Occipital lobe (tissue), 2 donors: ENCODE data around the gene ARSG. TPM values are rescaled to one million over a fixed set of nuclear protein-coding genes. Genes with fewer than 3 reads are reported as not detected.
"Not testable (repeated sequence)": the region's sequence is repeated elsewhere in the genome, so short reads cannot be mapped to it uniquely, and the experiment has no call there.

Experiments used
- DNase-seq: peaks from one replicate; lab custom pipeline; 2025; lab: John Stamatoyannopoulos, UW
- total RNA-seq: library from RNA; depleted of rRNA; stranded (reverse); fragments of >200 nt; gene quantifications from one replicate; pipeline ENCODE4 v1.2.3, GENCODE V29; 2014

Gene ARSG
- total RNA-seq, 1 donor from 2014 or later = 4.4 TPM

DNA sequence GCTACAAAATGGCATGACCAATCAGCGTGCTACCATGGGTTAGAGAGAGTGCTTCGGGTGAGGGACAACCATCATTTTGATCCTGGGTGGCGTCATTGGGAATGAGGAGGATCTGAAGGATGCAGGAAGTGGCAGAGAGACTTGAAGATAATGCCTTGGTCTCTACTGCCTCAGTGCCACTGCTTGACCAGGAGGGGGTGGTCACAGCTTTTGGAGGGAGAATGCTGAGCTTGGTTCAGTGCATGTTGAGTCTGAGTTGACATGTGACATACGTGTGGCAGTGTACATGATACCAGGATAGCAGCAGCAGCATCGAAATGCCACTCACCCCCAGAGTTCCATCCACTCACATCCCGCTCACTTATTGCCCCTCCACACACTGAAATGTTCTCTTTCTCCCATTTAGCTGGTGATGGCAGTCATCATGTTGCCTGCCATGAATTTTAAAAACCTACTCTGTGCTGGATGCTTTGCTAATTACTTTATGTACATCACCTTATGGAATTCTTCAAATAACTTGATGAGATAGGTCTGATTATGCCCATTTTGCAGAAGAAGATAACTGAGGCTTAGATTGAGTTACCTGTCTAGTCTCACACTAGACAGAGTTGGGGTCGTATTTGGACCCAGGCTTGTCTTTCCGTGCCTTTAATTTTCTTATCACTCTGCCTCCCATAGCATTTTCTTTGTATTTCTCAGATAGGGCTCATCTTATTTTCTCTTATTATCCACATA, 36.7 kb downstream of the ARSG start:
- no peak for DNase-seq

DNA sequence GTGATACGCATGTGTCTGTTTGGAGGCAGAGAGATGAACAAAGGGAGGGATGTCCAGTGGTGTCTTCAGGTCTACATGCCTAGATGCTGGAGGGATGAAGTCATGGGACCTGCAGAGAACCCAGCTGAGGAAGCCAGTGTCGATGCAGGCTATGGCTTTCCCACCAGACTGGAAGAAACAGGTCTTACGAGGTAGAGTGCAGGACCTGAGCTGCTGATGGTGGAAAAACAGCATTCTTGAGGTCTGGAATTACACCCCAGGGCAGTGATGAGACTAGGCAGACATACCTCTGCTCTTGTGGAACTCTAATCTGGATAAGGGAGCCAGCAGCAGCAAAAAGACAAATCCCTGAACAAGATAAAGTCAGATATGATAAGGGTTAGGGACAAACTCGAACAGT, 37.4 kb downstream of the ARSG start:
- DNase-seq = no peak

DNA sequence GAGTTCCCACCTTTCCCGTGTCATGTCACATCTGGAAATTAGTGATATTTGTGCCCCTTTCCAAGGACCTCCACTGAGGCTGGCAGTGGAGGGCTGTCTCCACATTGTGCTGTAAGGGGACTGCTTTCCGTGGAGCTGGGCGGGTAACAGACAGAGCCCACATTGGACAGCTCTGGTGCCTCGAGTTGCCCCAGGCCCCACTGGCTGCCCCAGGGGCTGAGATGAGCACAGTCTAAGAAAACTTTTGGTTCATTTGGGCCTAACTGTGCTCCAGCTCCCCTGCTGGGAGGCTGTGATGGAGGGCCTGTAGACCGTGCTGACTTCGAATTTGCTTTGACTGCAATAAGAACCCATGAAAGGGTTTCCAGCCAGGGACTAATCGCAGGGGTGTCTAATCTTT, 38.0 kb downstream of the ARSG start:
- no peak for DNase-seq

DNA sequence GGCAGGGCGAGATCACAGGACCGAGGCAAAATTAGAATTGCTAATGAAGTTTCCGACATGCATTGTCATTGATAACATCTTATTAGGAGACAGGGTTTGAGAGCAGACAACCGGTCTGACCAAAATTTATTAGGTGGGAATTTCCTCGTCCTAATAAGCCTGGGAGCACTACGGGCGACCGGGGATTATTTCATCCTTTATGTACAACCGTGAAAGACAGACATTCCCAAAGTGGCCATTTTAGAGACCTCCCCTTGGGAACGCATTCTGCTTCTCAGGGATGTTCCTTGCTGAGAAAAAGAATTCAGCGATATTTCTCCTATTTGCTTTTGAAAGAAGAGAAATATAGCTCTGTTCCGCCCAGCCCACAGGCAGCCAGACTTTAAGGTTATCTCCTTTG, 40.6 kb downstream of the ARSG start:
- DNase-seq = not testable (repeated sequence)

DNA sequence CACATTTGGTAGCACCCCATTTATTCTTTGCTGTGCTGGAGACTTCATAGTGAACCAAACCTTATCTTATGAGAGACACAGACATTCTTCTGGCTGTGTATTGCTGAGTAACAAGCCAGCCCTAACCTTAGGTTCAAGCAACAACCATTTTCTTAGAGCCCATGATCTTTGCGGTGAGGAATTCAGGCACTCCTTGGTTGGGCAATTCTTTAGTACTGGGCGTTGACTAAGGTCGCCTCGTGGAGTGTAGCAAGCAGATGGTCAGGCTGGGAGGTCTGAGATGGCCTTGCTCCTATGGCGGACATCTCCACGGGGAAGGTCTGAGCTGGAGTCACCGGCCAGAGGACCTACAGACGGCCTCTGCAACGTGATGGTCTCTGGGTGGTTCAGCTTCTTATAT, 43.1 kb downstream of the ARSG start:
- no peak for DNase-seq

DNA sequence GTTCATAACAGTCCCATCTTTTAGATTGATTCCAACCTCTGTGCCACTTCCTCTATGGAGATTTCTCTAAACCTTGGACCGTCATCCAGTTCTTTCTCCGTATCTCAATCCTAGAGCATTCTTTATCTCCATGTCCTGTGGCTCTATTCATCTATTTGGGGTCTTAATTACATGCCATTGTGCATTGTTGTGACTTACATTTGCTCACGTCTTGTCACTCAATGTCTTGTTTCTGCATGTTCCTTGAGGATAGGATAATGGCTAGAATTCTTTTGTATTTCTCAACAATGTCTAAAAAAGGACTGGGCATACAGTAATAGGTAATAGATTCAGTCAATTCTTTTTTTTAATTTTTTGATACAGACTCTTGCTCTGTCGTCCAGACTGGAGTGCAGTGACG, 50.2 kb downstream of the ARSG start:
- no peak for DNase-seq

DNA sequence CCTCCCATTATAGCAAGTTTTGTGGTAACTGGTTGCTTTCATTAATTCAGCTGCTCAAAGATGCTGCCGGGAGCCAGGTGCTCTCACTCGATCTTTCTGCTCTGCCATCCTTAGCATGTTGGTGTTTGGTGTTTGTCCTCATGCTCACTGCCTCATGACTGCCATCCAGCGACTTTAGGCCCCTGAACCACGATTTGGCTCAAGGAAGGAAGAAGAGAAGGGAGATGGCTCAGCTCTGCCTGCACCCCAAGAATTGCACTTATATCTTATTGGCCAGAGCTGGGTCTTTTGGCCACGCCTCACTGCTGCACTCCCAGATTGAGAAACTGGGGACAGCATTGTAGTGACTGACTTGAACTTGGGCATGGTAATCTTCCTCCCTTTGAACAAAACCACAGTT, 52.7 kb downstream of the ARSG start:
- no peak for DNase-seq

DNA sequence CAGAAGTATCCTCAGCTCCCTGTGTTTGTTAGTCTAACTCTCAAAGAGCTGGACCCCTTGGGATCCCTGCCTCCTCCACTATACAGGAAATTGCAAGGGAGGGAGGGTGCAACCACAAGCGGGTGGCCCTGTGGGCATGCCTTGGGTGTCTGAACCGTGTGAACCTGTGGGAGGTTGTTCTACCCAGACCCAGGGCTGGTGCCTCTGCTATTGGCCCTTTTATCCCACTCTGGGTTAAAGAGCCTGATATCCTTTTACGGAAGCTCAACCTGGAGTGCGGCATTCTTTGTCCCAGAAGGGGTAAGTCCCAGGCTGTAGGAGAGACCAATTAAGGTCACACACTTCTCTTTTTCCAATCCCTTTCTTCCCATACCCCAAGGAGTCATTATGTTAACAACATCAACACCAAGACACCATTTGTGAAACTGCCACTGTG, 53.4 kb downstream of the ARSG start:
- no peak for DNase-seq

DNA sequence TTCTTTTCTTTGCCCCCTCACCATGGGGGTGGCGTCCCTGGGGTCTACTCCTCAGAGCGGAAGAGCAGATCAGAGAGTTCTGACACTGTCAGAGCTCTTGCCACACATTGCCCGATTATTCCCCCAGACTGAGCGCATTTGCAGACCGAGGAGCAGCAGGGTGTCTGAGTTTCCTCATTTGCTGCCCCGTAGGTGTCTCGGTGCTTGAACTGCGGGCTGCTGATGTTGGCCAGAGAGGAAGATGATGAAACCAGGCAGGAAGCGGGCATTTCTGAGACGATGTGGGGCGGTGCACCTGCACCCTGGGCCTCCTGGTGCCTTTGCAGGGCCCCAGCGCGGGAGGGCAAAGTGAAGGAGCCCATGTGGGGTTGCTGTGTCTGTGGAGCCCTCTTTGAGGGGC, 55.2 kb downstream of the ARSG start:
- DNase-seq = no peak

DNA sequence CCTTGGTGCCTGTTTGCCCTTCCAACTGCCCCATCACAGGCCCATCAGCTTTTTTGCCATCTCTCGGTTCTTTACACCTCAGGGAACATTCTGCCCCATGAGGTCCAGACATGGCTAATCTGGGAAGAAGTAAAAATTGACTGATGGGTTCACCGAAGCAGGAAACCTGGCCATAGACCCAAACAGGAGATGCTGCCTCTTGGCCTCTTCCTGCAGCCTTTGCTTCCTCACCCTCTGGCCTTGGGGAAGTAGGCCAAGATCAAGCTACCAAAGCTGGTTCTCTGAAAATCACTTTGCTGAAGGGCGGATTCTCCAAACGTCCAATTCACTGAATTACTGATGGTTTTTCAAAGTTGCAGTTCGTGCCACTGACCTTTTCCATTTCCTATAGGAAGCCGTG, 56.1 kb downstream of the ARSG start:
- no peak for DNase-seq

DNA sequence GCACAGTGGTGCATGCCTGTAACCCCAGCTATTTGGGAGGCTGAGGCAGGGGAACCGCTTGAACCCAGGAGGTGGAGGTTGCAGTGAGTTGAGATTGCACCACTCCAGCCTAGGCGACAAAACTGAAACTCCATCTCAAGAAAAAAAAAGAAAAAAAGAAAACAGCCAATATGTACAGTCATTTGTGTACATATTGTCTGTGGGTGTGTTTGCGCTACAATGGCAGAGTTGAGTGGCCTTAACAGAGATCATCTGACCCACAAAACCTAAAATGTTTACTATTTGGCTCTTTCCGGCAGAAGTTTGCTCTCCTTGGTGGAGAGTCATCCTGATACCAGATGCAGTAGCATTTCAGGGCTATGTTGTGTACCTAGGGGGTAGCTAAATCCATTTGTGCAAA, 57.9 kb downstream of the ARSG start:
- DNase-seq = no peak

DNA sequence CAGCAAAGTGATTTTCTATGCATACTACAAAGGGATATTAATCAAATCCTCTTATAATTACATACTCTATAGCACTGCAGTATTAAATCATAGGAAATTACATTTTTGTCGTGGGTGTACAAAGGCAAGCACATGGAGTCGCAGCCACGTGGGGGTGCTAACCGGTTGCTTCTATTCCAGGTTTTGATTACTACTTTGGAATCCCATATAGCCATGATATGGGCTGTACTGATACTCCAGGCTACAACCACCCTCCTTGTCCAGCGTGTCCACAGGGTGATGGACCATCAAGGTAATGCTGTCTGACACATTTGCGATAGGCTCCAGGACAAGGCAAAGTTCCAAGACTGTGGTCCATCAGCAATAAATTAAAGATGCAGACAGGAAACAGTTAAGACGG, 60.1 kb downstream of the ARSG start:
- no peak for DNase-seq

DNA sequence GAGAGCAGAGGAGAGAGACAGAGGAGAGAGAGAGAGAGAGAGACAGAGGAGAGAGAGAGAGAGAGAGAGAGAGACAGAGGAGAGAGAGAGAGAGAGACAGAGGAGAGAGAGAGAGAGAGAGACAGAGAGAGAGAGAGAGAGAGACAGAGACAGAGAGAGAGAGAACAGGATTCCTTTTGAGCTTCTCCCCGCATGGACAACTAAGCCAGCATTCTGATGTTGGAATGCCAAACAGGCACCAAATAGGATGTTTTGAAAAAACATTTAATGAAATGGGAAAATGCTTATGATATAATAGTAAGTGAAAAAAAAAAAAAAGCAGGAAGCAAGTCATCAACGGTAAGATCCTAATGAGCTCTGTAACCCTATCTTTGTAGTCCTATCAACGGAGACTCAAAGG, 60.7 kb downstream of the ARSG start:
- DNase-seq = no peak

DNA sequence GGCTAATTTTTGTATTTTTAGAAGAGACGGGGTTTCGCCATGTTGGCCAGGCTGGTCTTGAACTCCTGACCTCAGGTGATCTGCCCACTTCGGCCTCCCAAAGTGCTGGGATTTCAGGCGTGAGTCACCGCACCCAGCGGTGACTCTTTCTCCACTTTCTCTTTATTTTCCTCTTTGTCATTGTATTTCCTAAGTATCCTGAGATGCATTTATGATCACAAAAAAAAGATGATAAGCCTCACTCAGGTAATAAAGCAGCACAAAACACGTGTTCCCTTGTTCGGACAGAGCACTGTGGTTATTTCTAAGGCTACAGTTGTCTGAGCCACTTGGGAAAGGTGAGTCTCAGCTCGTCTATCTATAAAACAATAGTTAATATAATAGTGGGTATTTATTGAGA, 61.4 kb downstream of the ARSG start:
- DNase-seq = not testable (repeated sequence)

DNA sequence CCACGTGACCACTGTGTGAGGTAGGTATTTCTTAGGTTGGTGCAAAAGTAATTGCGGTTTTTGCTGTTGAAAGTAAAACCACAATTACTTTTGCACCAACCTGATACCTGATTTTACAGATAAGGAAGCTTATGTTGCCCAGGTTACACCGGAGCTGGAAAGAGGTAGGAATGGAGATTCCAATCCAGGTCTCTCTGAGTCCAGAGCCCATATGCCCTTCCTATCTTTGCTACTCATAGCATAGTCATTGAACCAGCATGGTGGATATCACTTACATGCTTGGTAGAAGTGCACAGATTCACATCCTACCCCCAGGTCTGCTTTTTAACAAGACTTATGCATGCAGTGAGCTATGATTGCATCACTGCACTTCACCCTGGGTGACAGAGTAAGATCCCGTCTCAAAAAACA, 61.8 kb downstream of the ARSG start:
- DNase-seq = no peak

DNA sequence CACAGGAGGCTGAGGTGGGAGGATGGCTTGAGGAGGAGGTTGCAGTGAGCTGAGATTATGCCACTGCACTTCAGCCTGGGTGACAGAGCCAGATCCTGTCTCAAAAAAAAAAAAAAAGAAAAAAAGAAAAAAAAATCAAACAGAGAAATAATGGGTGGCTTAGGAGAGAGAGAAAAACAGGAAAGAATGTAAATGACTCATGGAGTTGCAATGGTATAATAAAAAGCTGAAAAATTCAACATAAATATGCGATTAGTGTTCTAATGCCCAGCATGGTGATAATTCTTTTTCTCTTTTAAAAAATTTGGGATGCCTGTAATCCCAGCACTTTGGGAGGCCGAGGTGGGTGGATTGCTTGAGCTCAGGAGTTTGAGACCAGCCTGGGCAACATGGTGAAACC, 63.0 kb downstream of the ARSG start:
- not testable (repeated sequence) for DNase-seq

DNA sequence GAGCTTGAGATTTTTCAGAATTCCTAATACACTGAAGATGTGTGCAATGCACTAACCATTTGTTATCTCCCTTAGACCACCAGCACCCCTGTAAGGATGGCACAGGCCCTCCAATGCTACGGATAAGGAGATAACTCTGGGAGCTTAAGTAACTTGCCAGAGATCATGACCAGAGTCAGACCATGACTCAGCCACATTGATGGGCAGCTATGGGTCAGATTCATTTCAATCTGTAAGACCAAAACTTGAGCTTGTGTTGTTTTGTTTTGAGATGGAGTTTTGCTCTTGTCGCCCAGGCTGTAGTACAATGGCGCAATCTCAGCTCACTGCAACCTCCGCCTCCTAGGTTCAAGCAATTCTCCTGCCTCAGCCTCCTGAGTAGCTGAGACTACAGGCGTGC, 63.8 kb downstream of the ARSG start:
- DNase-seq = not testable (repeated sequence)

DNA sequence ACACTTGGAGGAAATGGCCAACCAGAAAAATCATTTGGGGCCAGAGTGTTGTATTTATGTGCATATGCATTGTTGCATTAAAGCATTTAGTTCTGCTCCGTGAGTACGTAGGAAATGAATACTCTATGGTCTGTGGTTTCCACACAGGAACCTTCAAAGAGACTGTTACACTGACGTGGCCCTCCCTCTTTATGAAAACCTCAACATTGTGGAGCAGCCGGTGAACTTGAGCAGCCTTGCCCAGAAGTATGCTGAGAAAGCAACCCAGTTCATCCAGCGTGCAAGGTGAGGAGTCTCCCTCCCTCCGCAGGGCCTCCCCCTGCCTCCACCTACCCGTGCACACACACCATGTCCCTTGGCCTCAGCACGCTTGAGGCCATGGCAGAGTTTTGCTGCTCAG, 65.2 kb downstream of the ARSG start:
- no peak for DNase-seq

DNA sequence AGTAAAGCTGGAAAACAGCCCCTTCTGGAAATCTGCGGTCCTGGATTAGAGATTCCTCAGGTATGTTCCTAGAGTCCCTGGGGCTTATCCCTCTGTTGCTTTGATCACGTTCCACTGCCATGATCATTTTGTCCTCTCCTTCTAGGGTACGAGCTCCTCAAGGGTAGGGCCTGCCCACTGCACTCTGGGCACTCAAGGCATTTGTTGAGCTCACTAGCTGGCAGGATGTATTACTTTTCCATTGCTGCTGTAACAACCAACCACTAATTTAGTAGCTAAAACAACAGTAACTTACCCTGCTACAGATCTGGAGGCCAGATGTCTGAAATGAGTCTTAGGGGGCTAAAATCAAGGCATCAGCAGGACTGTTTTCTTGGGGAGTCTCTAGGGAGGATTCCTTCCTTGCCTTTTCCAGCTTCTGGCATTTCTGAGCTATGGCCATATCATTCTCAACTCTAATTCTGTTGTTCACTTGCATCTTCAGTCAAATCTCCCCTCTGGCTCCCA, 65.7 kb downstream of the ARSG start:
- no peak for DNase-seq

DNA sequence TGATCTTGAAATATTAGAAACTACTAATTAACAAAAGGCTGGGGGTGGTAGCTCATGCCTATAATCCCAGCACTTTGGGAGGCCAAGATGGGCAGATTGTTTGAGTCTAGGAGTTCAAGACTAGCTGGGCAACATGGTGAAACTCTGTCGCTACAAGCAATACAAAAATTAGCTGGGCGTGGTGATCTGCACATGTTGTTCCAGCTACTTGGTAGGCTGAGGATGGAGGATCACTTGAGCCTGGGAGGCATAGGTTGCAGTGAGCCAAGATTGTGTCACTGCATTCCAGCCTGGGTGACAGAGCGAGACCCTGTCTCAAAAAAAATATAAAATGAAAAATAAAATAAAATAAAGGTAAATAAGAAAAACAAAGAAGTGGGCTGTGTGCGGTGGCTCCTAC, 66.6 kb downstream of the ARSG start:
- no peak for DNase-seq

DNA sequence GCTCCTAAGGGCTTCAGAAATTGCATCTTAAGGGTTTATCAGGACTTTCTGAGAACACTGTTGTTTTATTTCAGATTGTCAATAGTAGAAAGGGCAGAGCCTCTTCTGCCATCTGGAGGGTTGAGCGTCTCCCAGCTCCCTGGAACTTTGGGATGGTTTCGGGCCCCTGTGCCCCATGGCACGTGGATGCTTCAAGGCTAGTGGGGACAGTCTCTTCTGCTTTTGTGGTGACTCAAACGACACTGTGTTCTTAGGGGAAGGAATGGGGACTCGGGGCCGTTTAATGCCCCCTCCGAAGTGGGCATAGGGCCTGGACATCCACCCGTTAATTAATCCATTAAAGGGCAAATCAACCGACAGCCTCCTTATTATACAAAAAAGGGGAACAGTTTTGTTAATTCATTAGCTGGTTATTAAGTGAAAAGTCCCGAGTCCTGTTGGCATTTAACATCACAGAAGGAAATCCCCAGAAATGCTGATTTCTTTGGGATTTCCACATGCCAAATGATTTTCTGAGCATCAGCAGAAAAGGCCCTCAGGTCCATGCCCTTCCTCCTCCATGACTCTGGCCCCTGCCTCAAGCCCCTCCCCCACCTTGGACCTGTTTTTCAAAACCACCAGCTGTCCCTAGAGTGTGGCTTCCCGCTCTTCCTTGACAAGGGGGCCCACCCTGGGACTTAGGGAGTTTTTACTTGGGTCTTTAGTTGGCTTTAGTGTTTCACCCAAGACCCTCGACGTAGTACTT, 68.7 kb downstream of the ARSG start:
- DNase-seq = no peak

DNA sequence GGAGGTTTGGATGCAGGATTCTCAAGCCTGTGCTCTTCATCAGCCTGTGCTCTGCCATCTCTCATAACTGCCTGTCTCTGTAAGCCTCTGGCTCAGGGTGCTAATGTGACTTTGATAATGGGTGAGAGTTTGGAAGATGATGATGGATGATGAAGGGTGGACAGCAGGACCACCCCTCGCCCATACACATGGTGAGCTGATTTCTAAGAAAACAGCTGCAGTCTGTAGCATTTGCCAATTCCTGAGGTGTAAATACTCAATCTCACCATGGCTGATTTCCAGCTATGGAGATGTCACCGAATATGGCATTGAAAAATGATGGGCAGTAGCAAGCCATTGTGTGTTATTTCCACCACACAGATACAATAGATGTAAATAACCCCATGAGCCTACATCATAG, 74.2 kb downstream of the ARSG start:
- no peak for DNase-seq

DNA sequence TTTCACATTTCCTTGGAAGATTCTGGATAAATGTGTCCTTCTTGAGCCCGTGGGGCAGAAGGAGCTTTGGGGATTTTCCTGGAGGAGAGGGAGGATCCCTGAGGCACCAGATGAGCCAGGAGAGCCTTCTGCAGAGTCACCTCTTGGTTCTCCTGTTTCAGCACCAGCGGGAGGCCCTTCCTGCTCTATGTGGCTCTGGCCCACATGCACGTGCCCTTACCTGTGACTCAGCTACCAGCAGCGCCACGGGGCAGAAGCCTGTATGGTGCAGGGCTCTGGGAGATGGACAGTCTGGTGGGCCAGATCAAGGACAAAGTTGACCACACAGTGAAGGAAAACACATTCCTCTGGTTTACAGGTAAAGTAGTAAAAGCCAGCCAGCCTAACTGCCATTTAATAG, 77.1 kb downstream of the ARSG start:
- no peak for DNase-seq
